ENCODE data around the gene HTRA3. TPM values are rescaled to one million over a fixed set of nuclear protein-coding genes. Genes with fewer than 3 reads are reported as not detected.

HTRA3 gene
- polyA plus RNA-seq, 1 donor from 2014 or later, result not detected

DNA sequence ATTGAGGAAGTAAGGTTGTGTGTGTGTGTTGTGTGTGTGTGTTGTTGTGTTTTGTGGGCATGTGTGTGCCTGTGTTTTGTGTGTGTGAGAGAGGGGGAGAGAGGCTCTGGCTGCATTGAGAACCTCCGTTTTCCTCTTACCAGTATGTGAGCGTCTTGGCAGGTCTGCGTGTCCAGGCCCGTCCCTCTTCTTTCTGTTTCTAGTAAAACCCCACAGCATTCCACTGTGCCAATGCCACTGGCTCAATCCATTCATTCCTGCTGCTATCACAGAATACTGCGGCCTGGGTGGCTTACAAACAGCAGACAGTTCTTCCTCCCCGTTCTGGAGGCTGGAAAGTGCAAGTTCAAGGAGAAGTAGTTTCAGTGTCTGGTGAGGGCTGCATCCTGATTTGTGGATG lies 15.5 kb upstream of the HTRA3 start:
- Histone ChIP-seq H3F3A (ENCODE audit: insufficient read depth, low read length, poor library complexity, severe bottlenecking) (no peaks in the 10 kb centered on the region), H3K4me3 (ENCODE audit: low read length) (no peak overlapping the region), H3K9me3 (ENCODE audit: low read length) (no peaks in the 10 kb centered on the region), H3K9me2 (ENCODE audit: insufficient read depth, low read length) (no peaks in the 10 kb centered on the region), H3K27me3 (ENCODE audit: insufficient read depth, low read depth, low read length) (no peaks in the 10 kb centered on the region), H3K36me3 (ENCODE audit: insufficient read depth, low read length) (no peaks in the 10 kb centered on the region), H2AFZ (ENCODE audit: low read depth, low read length) (no peak overlapping the region), H3K27ac (ENCODE audit: low read length) (no peak overlapping the region), H3K9ac (ENCODE audit: low read length) (no peak overlapping the region), H4K20me1 (ENCODE audit: insufficient read depth) (no peaks in the 10 kb centered on the region), H3K79me2 (replicated peaks; ENCODE audit: insufficient read depth, low read length) (no peaks in the 10 kb centered on the region), H3K4me2 (ENCODE audit: low read length) (no peak overlapping the region)
- no peak for TF ChIP-seq POLR2AphosphoS5 (IDR thresholded peaks at IDR 0.05)
- TF ChIP-seq, protein P1, sequence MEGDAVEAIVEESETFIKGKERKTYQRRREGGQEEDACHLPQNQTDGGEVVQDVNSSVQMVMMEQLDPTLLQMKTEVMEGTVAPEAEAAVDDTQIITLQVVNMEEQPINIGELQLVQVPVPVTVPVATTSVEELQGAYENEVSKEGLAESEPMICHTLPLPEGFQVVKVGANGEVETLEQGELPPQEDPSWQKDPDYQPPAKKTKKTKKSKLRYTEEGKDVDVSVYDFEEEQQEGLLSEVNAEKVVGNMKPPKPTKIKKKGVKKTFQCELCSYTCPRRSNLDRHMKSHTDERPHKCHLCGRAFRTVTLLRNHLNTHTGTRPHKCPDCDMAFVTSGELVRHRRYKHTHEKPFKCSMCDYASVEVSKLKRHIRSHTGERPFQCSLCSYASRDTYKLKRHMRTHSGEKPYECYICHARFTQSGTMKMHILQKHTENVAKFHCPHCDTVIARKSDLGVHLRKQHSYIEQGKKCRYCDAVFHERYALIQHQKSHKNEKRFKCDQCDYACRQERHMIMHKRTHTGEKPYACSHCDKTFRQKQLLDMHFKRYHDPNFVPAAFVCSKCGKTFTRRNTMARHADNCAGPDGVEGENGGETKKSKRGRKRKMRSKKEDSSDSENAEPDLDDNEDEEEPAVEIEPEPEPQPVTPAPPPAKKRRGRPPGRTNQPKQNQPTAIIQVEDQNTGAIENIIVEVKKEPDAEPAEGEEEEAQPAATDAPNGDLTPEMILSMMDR (IDR thresholded peaks at IDR 0.05; ENCODE audit: poor library complexity, severe bottlenecking), result no peak
- TF ChIP-seq RAD21 (conservative IDR thresholded peaks at IDR 0.05), result no peak

DNA sequence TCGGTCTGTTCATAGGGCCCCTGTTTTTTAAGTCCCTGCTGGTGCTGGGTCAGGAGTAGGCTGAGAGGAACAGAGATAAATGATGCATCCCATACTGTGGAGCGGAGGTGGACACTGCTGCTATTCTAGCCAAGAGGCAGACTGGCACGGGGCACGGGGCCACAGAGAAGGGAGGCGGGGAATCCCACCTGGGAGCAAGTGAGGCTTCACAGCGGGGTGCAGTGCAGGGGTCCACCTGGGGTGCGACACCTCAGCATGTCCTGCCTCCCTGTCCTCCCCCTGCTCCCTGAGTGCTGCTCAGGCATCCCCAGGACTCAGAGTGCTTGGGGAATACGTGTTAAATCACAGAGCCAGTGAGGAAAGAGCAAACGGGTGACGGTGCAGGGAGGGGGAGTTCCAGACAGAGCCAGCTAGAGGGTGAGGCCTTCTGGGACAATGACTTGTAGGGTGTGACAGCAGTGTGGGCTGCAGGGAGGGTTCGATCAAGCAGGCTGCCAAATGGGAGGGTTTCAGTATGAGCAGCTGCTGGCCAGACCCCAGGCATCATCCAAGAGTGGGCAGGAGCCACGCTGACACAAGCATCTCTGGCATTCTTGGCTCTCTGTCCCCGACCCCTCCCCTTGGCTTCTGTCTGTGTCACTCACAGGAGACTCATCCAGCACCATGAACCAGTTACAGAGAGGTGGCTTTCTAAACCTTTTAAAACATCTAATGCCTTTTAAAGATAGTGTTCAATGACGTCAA lies 13.7 kb upstream of the HTRA3 start:
- Histone ChIP-seq H3K9ac (ENCODE audit: low read length) (no peak overlapping the region), H3K79me2 (replicated peaks; ENCODE audit: insufficient read depth, low read length) (no peaks in the 10 kb centered on the region), H4K20me1 (ENCODE audit: insufficient read depth) (no peaks in the 10 kb centered on the region), H3K4me2 (ENCODE audit: low read length) (no peak overlapping the region), H3K27ac (ENCODE audit: low read length) (no peak overlapping the region), H3K36me3 (ENCODE audit: insufficient read depth, low read length) (no peaks in the 10 kb centered on the region), H3K27me3 (ENCODE audit: insufficient read depth, low read depth, low read length) (no peaks in the 10 kb centered on the region), H3K9me3 (ENCODE audit: low read length) (no peaks in the 10 kb centered on the region), H3K9me2 (ENCODE audit: insufficient read depth, low read length) (no peaks in the 10 kb centered on the region), H3F3A (ENCODE audit: insufficient read depth, low read length, poor library complexity, severe bottlenecking) (no peaks in the 10 kb centered on the region), H3K4me3 (ENCODE audit: low read length) (no peak overlapping the region), H2AFZ (ENCODE audit: low read depth, low read length) (no peak overlapping the region)
- TF ChIP-seq POLR2AphosphoS5 (IDR thresholded peaks at IDR 0.05), result no peak
- TF ChIP-seq, protein P1 (IDR thresholded peaks at IDR 0.05; ENCODE audit: poor library complexity, severe bottlenecking), result no peak
- TF ChIP-seq RAD21 (conservative IDR thresholded peaks at IDR 0.05), result no peak
- no peak for TF ChIP-seq EZH2 (IDR thresholded peaks at IDR 0.05; ENCODE audit: borderline replicate concordance, insufficient read depth, low read length, poor library complexity, severe bottlenecking)
- TF ChIP-seq, protein P2, sequence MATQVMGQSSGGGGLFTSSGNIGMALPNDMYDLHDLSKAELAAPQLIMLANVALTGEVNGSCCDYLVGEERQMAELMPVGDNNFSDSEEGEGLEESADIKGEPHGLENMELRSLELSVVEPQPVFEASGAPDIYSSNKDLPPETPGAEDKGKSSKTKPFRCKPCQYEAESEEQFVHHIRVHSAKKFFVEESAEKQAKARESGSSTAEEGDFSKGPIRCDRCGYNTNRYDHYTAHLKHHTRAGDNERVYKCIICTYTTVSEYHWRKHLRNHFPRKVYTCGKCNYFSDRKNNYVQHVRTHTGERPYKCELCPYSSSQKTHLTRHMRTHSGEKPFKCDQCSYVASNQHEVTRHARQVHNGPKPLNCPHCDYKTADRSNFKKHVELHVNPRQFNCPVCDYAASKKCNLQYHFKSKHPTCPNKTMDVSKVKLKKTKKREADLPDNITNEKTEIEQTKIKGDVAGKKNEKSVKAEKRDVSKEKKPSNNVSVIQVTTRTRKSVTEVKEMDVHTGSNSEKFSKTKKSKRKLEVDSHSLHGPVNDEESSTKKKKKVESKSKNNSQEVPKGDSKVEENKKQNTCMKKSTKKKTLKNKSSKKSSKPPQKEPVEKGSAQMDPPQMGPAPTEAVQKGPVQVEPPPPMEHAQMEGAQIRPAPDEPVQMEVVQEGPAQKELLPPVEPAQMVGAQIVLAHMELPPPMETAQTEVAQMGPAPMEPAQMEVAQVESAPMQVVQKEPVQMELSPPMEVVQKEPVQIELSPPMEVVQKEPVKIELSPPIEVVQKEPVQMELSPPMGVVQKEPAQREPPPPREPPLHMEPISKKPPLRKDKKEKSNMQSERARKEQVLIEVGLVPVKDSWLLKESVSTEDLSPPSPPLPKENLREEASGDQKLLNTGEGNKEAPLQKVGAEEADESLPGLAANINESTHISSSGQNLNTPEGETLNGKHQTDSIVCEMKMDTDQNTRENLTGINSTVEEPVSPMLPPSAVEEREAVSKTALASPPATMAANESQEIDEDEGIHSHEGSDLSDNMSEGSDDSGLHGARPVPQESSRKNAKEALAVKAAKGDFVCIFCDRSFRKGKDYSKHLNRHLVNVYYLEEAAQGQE (IDR thresholded peaks at IDR 0.05; ENCODE audit: borderline replicate concordance), result no peak
- TF ChIP-seq EP300 (conservative IDR thresholded peaks at IDR 0.05; ENCODE audit: poor library complexity, severe bottlenecking), result no peak
- no peak for TF ChIP-seq TAF1 (IDR thresholded peaks at IDR 0.05; ENCODE audit: low read depth)
- TF ChIP-seq SMC3 (conservative IDR thresholded peaks at IDR 0.05; ENCODE audit: poor library complexity), result no peak

All from neural cell (in vitro differentiated cells).